NCI-H524 treated with DMSO at 0.1 percent for 48 hours (cell line): ENCODE results near the gene PLA2G5.

Experiments used
- DNase-seq: peaks from one replicate; lab custom pipeline; 2025; lab: John Stamatoyannopoulos, UW

The PLA2G5 gene

GRCh38 chr1:20090119-20090518 is 20.1 kb downstream of the PLA2G5 start:
- DNase-seq, result no peak

- DNase-seq, result no peak
Observed at GRCh38 chr1:20090641-20091040, 20.6 kb downstream of the PLA2G5 start.

- no peak for DNase-seq
Observed at GRCh38 chr1:20093303-20093702, 23.3 kb downstream of the PLA2G5 start.

GRCh38 chr1:20093940-20094391 is 24.0 kb downstream of the PLA2G5 start:
- no peak for DNase-seq

- DNase-seq, result peak; percentile 22
Observed at GRCh38 chr1:20095564-20096434, 25.8 kb downstream of the PLA2G5 start.

GRCh38 chr1:20096840-20097447 is 26.9 kb downstream of the PLA2G5 start:
- no peak for DNase-seq

- DNase-seq, result no peak
Observed at GRCh38 chr1:20099533-20099932, 29.5 kb downstream of the PLA2G5 start.

GRCh38 chr1:20100632-20101355 is 30.8 kb downstream of the PLA2G5 start:
- DNase-seq, result no peak

- DNase-seq, result no peak
Observed at GRCh38 chr1:20102875-20103274, 32.9 kb downstream of the PLA2G5 start.

GRCh38 chr1:20105856-20106255 is 35.9 kb downstream of the PLA2G5 start:
- no peak for DNase-seq

- DNase-seq, result no peak
Observed at GRCh38 chr1:20107351-20107750, 37.4 kb downstream of the PLA2G5 start.

- no peak for DNase-seq
Observed at GRCh38 chr1:20107796-20108195, 37.8 kb downstream of the PLA2G5 start.

GRCh38 chr1:20108366-20109123 is 38.6 kb downstream of the PLA2G5 start:
- no peak for DNase-seq

- no peak for DNase-seq
Observed at GRCh38 chr1:20109223-20109856, 39.3 kb downstream of the PLA2G5 start.

- DNase-seq, result no peak
Observed at GRCh38 chr1:20110679-20111078, 40.7 kb downstream of the PLA2G5 start.

- no peak for DNase-seq
Observed at GRCh38 chr1:20111452-20111851, 41.5 kb downstream of the PLA2G5 start.

- DNase-seq, result peak; percentile 39
Observed at GRCh38 chr1:20112279-20113000, 42.4 kb downstream of the PLA2G5 start.

- DNase-seq, result no peak
Observed at GRCh38 chr1:20114021-20114648, 44.1 kb downstream of the PLA2G5 start.

GRCh38 chr1:20115479-20115878 is 45.5 kb downstream of the PLA2G5 start:
- DNase-seq, result no peak

- no peak for DNase-seq
Observed at GRCh38 chr1:20115916-20116315, 45.9 kb downstream of the PLA2G5 start.
